SK-N-SH (cell line): ENCODE data around the gene KRT84. TPM values are rescaled to one million over a fixed set of nuclear protein-coding genes. Genes with fewer than 3 reads are reported as not detected.

ENCODE experiments used
- CTCF ChIA-PET: fragments of 300-600, 350-600 bp; formaldehyde crosslinking; extraction: SDS; loops from one replicate; lab custom pipeline; 2021; lab: Yijun Ruan, JAX
- POLR2A ChIA-PET: fragments of 350-600 bp; sonication (Branson Sonifier 250); formaldehyde crosslinking; extraction: SDS; loops from one replicate; lab custom pipeline; 2020; ENCODE audit warnings: antibody characterized with exemption, inconsistent platforms; lab: Yijun Ruan, JAX
- DNase-seq: peaks from one replicate; pipeline ENCODE4 v3.0.0; 2012
- H2AFZ ChIP-seq: fragments of 200-600 bp; sonication (generic); 2 replicates; pipeline ENCODE4 v1.8.1; 2016; ENCODE audit warnings: antibody characterized with exemption, mild to moderate bottlenecking, low read depth
- H3F3A ChIP-seq: fragments of 200-600 bp; sonication (generic); replicated peaks from 2 replicates; pipeline ENCODE3; 2016; ENCODE audit warnings: antibody characterized with exemption, mild to moderate bottlenecking; ENCODE audit not compliant: insufficient read depth
- H3K27ac ChIP-seq, 2 experiments: fragments of 200-500 bp in 1 of 2; fragments of 200-600 bp in 1 of 2; sonication (Bioruptor generic) in 1 of 2; sonication (generic), shearing (Covaris generic) in 1 of 2; 2 replicates each; pipeline versions ENCODE4 v1.5.1 to v1.6.1; 2014 to 2016; ENCODE audit warnings: low read depth in 2 of 2, inconsistent platforms in 1 of 2, low read length in 1 of 2, mild to moderate bottlenecking in 1 of 2, mixed read lengths in 1 of 2
- H3K27me3 ChIP-seq: fragments of 200-600 bp; sonication (generic), shearing (Covaris generic); 2 replicates; pipeline ENCODE4 v1.6.1; 2016; ENCODE audit warnings: mixed run types; ENCODE audit not compliant: insufficient read depth
- H3K36me3 ChIP-seq, 2 experiments: fragments of 200-500 bp in 1 of 2; fragments of 200-600 bp in 1 of 2; sonication (Bioruptor generic) in 1 of 2; sonication (generic) in 1 of 2; replicated peaks in 1 of 2; 2 replicates each; pipeline versions ENCODE3 to v1.5.1; 2014 to 2016; ENCODE audit warnings: low read length in 1 of 2, mild to moderate bottlenecking in 1 of 2; ENCODE audit not compliant: insufficient read depth in 2 of 2, control insufficient read depth in 1 of 2
- H3K4me1 ChIP-seq, 2 experiments: fragments of 200-500 bp in 1 of 2; fragments of 200-600 bp in 1 of 2; sonication (Bioruptor generic) in 1 of 2; sonication (generic), shearing (Covaris generic) in 1 of 2; 2 replicates each; pipeline versions ENCODE4 v1.5.1 to v1.6.1; 2014 to 2016; ENCODE audit warnings: low read depth in 1 of 2, low read length in 1 of 2, mixed run types in 1 of 2; ENCODE audit not compliant: insufficient read depth in 2 of 2, control insufficient read depth in 1 of 2
- H3K4me2 ChIP-seq: fragments of 200-600 bp; sonication (generic), shearing (Covaris generic); 2 replicates; pipeline ENCODE4 v1.6.1; 2017; ENCODE audit warnings: mixed run types
- H3K4me3 ChIP-seq, 2 experiments: fragments of 200-500 bp in 1 of 2; fragments of 200-600 bp in 1 of 2; sonication (Bioruptor generic) in 1 of 2; sonication (generic), shearing (Covaris generic) in 1 of 2; 2 replicates each; pipeline versions ENCODE4 v1.5.1 to v1.8.1; 2014 to 2016; ENCODE audit warnings: low read depth in 2 of 2, inconsistent platforms in 1 of 2, low read length in 1 of 2, mild to moderate bottlenecking in 1 of 2, mixed read lengths in 1 of 2, moderate library complexity in 1 of 2
- H3K79me2 ChIP-seq: fragments of 200-600 bp; sonication (generic); 2 replicates; pipeline ENCODE4 v1.8.1; 2017; ENCODE audit warnings: mild to moderate bottlenecking; ENCODE audit not compliant: insufficient read depth
- H3K9ac ChIP-seq: fragments of 200-600 bp; sonication (generic); 2 replicates; pipeline ENCODE4 v1.6.1; 2017; ENCODE audit warnings: mixed run types
- H3K9me2 ChIP-seq: fragments of 200-600 bp; sonication (generic); 2 replicates; pipeline ENCODE4 v1.6.1; 2017; ENCODE audit warnings: mixed run types
- H3K9me3 ChIP-seq: fragments of 200-600 bp; sonication (generic); 2 replicates; pipeline ENCODE4 v1.6.1; 2017; ENCODE audit warnings: mixed run types, mild to moderate bottlenecking, moderate library complexity
- H4K20me1 ChIP-seq: fragments of 200-600 bp; sonication (generic); 2 replicates; pipeline ENCODE4 v1.6.1; 2017; ENCODE audit warnings: mild to moderate bottlenecking, mixed run types; ENCODE audit not compliant: insufficient read depth
- EZH2phosphoT487 ChIP-seq: fragments of 200-600 bp; sonication (generic); IDR thresholded peaks from 2 replicates; pipeline ENCODE4 v1.6.1; 2017; ENCODE audit warnings: low read depth, mixed run types, mild to moderate bottlenecking, antibody characterized with exemption, moderate library complexity, borderline replicate concordance
- FOSL2 ChIP-seq: IDR thresholded peaks from 2 replicates; pipeline ENCODE4 v1.4.0; 2012; ENCODE audit warnings: low read depth, mild to moderate bottlenecking, moderate library complexity, borderline replicate concordance
- RFX5 ChIP-seq: IDR thresholded peaks from 2 replicates; pipeline ENCODE4 v1.6.1; 2012; ENCODE audit warnings: mild to moderate bottlenecking, improper control_type of control experiment, low read length
- RXRA ChIP-seq: IDR thresholded peaks from 2 replicates; pipeline ENCODE4 v1.4.0; 2012; ENCODE audit warnings: low read depth, mild to moderate bottlenecking, borderline replicate concordance
- WGBS: methylation state at CpG from one replicate; pipeline ENCODE4 v1.1.6; 2017; ENCODE audit warnings: low lambda C conversion rate; 5-methylcytosine and 5-hydroxymethylcytosine counted together
- polyA plus RNA-seq, 3 experiments: library from polyadenylated mRNA; depleted of rRNA; stranded (reverse); fragments of >200 nt; gene quantifications; 2 replicates each; pipeline ENCODE4 v1.2.3, GENCODE V29; 2012
- TF ChIP-seq, protein P1 (sequence below): fragments of 200-600 bp; sonication (generic); IDR thresholded peaks from 2 replicates; pipeline ENCODE4 v1.6.1; 2017; ENCODE audit warnings: antibody characterized with exemption, mild to moderate bottlenecking, moderate library complexity
- TF ChIP-seq, protein P2 (sequence below): fragments of 150-350 bp; IDR thresholded peaks from 2 replicates; pipeline ENCODE4 v1.6.1; 2016; ENCODE audit warnings: mild to moderate bottlenecking, low read depth, low read length

Gene KRT84
- polyA plus RNA-seq, 1 of the 3 experiments (the other 2 are of a cell fraction): not detected

DNA sequence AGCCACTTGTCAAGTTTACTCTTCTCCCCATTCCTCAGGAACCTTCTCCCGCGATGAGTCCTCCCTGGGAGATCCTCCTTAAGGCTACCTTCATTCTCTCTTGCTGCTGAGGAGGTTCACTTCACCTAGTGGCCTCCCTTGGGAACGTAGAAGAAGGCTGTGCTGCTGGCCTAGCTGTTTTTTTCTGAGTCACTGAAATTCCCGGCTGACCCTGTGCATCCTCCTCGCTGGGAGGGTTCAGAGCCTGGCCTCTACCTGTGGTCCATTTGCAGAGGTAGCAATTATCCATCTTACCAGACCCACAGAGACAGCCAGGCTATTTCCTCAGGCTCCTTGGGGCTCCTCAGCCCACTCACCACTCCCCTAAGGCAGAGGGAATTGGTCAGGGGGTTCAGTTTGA, 16.1 kb upstream of the KRT84 start:
- Histone ChIP-seq H3F3A (no peaks in the 10 kb centered on the region), H3K36me3 (no peaks in the 10 kb centered on the region), H4K20me1 (no peaks in the 10 kb centered on the region), H3K79me2 (no peaks in the 10 kb centered on the region), H3K4me2 (no peak overlapping the region), H3K4me1 (no peaks in the 10 kb centered on the region), H3K27ac (no peak overlapping the region), H3K4me3 (no peak overlapping the region), H3K9me2 (no peaks in the 10 kb centered on the region), H3K9ac (no peak overlapping the region), H2AFZ (no peak overlapping the region), H3K27me3 (peaks cover 42% of the 10 kb centered on the region), H3K9me3 (no peaks in the 10 kb centered on the region)
- ChIA-PET POLR2A (no interaction called here), CTCF (interaction anchor here (0.9 to 2.2 kb wide), 4 partner anchors 10 to 40 kb away, joined by 3 to 8 read pairs (median 4); no protein-coding TSS in a partner anchor)
- 50% methylated on average over 4 of the region's 5 CpGs for WGBS
- no peak for TF ChIP-seq FOSL2
- no peak for TF ChIP-seq EZH2phosphoT487
- TF ChIP-seq, protein P1, sequence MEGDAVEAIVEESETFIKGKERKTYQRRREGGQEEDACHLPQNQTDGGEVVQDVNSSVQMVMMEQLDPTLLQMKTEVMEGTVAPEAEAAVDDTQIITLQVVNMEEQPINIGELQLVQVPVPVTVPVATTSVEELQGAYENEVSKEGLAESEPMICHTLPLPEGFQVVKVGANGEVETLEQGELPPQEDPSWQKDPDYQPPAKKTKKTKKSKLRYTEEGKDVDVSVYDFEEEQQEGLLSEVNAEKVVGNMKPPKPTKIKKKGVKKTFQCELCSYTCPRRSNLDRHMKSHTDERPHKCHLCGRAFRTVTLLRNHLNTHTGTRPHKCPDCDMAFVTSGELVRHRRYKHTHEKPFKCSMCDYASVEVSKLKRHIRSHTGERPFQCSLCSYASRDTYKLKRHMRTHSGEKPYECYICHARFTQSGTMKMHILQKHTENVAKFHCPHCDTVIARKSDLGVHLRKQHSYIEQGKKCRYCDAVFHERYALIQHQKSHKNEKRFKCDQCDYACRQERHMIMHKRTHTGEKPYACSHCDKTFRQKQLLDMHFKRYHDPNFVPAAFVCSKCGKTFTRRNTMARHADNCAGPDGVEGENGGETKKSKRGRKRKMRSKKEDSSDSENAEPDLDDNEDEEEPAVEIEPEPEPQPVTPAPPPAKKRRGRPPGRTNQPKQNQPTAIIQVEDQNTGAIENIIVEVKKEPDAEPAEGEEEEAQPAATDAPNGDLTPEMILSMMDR: no peak
- no peak for DNase-seq

DNA sequence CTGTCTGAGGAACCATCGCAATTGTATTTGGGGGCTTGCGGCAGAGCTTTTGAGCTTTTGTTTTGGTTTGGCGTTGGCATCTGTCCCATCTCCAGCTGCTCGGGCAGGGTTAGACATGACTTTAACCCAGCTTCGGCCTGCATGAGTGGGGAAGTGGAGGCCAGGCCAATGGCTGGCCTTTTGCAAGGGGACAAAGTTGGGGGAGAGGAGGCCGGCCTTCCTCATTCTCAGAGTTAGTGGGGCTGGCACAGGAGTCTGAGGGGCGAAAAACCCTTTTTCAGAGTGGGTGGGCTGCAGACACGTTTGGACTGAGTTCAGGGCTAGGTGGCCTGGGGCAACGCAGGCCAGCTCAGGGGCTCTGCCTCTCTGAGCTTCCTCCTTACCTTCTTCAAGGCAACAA, 15.5 kb upstream of the KRT84 start:
- H3K79me2 ChIP-seq: no peaks in the 10 kb centered on the region
- no peak for DNase-seq
- no peak overlapping the region for H3K4me2 ChIP-seq
- no peak overlapping the region for H2AFZ ChIP-seq
- H3K4me3 ChIP-seq: no peak overlapping the region
- ChIA-PET POLR2A (no interaction called here), CTCF (interaction anchor here (0.9 to 1.6 kb wide), 2 partner anchors 11 to 29 kb away, joined by 3 to 4 read pairs; no protein-coding TSS in a partner anchor)
- no peak overlapping the region for H3K27ac ChIP-seq
- no peaks in the 10 kb centered on the region for H3F3A ChIP-seq
- no peaks in the 10 kb centered on the region for H3K9me2 ChIP-seq
- no peaks in the 10 kb centered on the region for H4K20me1 ChIP-seq
- peaks cover 43% of the 10 kb centered on the region; the same call in 1 of the 2 replicates for H3K27me3 ChIP-seq
- no peaks in the 10 kb centered on the region for H3K4me1 ChIP-seq
- no peak overlapping the region for H3K9ac ChIP-seq
- TF ChIP-seq EZH2phosphoT487 (no peak), RXRA (no peak), RFX5 (no peak)
- TF ChIP-seq, protein P2, sequence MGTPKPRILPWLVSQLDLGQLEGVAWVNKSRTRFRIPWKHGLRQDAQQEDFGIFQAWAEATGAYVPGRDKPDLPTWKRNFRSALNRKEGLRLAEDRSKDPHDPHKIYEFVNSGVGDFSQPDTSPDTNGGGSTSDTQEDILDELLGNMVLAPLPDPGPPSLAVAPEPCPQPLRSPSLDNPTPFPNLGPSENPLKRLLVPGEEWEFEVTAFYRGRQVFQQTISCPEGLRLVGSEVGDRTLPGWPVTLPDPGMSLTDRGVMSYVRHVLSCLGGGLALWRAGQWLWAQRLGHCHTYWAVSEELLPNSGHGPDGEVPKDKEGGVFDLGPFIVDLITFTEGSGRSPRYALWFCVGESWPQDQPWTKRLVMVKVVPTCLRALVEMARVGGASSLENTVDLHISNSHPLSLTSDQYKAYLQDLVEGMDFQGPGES: no peak
- TF ChIP-seq, all 33 proteins: peak for 0
- H3K36me3 ChIP-seq: no peaks in the 10 kb centered on the region
- 61% methylated on average over 9 of the region's 9 CpGs for WGBS
- no peaks in the 10 kb centered on the region for H3K9me3 ChIP-seq

DNA sequence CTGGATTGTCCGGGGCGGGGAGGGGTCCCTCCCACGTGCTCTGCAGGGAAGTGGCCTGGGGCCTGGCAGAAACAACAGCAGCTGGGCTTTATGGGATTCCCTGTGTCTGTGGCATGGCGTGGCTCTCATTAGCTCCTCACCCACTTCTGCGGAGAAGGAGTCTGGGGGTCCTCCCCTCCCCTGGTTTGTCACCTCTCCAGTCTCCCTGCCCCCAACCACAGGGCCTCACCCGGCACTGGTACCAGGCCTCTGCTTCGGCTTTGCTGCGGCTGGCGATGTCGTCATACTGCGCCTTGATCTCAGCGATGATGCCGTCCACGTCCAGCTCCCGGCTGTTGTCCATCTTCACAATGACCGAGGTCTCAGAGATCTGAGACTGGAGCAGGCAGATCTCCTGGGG, 14.3 kb upstream of the KRT84 start:
- TF ChIP-seq RXRA: no peak
- POLR2A ChIA-PET: no interaction called here
- CTCF ChIA-PET: interaction anchor here (1.0 to 1.1 kb wide), 2 partner anchors 19 to 485 kb away, joined by 3 to 4 read pairs; no protein-coding TSS in a partner anchor

More for the DNA sequence above, 14.3 kb upstream of the KRT84 start:
- Histone ChIP-seq H3K4me1 (no peaks in the 10 kb centered on the region), H3K4me2 (no peak overlapping the region), H3F3A (no peaks in the 10 kb centered on the region), H2AFZ (no peak overlapping the region), H3K27ac (no peak overlapping the region), H3K9me3 (no peaks in the 10 kb centered on the region), H3K9ac (no peak overlapping the region), H4K20me1 (no peaks in the 10 kb centered on the region), H3K27me3 (peaks cover 35% of the 10 kb centered on the region; the same call in 1 of the 2 replicates), H3K79me2 (no peaks in the 10 kb centered on the region), H3K4me3 (no peak overlapping the region), H3K36me3 (no peaks in the 10 kb centered on the region), H3K9me2 (no peaks in the 10 kb centered on the region)
- 70% methylated on average over 11 of the region's 16 CpGs for WGBS
- DNase-seq: no peak
